Activated CD4-positive, alpha-beta T cell treated with anti-CD3 and anti-CD28 coated beads for 1 hour (primary cell): ENCODE measurements around the gene CITED2.

ENCODE experiments used
- DNase-seq: peaks from one replicate; pipeline ENCODE4 v3.0.0-alpha.2; 2020

Gene CITED2

GRCh38 chr6:139381216-139381865, 6.9 kb upstream of the CITED2 start:
- DNase-seq = no peak

GRCh38 chr6:139380611-139381010, 6.2 kb upstream of the CITED2 start:
- no peak for DNase-seq

- no peak for DNase-seq
These were observed 5.7 kb upstream of the CITED2 start for GRCh38 chr6:139380168-139380567.

DNA sequence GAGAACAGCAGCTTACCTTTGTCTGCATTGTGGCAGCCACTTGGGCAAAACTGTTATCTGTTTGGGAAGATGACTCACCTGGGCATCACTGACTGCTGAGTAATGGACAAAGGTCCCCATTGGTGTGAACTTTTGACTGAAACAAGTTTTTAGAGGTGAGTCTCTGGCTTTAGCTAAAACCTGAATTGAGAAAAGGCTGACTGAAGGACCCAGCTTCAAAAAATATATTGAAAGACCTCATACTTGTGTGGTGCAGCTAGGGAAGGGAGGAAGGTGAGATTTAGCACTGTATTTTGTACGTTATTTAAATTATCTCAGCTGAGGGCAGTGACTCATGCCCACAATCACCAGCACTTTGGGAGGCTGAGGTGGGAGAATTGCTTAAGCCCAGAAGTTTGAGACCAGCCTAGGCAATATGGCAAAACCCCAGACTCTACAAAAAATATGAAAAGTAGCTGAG, 4.5 kb upstream of the CITED2 start:
- DNase-seq = no peak

- no peak for DNase-seq
These were observed 3.8 kb upstream of the CITED2 start for GRCh38 chr6:139378226-139378625.

- no peak for DNase-seq
These were observed 2.3 kb upstream of the CITED2 start for GRCh38 chr6:139376604-139377218.

DNA sequence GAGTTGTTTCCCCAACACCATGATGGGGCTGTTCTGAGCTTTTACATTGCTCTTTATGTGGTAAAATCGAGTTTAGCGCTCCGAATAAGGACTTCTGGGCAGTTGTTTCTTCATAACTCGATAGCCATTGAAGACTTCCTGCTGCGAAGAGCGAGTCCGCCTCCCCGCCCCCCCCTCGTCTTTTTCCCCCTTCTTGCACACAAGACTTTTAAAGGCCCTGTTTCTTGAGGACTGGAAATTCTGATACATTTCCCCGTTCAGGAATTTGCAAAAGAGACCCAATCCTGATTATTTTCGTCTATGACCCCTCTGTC, 1.5 kb upstream of the CITED2 start:
- no peak for DNase-seq

- peak; percentile 68 for DNase-seq
These were observed 973 bp upstream of the CITED2 start for GRCh38 chr6:139375226-139376016.

- DNase-seq = no peak
These were observed 506 bp downstream of the CITED2 start for GRCh38 chr6:139373928-139374356.

GRCh38 chr6:139373154-139373927, 1.1 kb downstream of the CITED2 start:
- peak; percentile 64 for DNase-seq

GRCh38 chr6:139372326-139373153, 1.9 kb downstream of the CITED2 start:
- DNase-seq = no peak

GRCh38 chr6:139371421-139372203, 2.8 kb downstream of the CITED2 start:
- DNase-seq = no peak

DNA sequence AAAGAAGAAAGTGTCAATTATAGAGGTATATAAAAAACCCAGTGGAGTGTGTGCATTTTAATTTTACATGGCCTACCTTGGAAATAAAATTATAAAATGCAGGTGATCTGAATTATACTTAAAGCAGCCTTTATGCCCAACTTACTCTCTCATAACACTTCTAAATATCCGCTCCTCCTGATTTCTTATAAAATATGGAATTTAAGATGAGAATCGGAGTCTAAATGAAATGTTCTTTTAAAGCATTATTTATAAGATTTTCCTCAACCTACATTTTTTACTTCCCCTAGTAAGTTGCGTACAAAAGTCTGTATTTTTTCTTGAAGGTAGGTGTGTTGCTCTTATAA, 3.5 kb downstream of the CITED2 start:
- no peak for DNase-seq

- DNase-seq = no peak
These were observed 4.0 kb downstream of the CITED2 start for GRCh38 chr6:139370283-139370998.

- no peak for DNase-seq
These were observed 4.7 kb downstream of the CITED2 start for GRCh38 chr6:139369568-139370282.

DNA sequence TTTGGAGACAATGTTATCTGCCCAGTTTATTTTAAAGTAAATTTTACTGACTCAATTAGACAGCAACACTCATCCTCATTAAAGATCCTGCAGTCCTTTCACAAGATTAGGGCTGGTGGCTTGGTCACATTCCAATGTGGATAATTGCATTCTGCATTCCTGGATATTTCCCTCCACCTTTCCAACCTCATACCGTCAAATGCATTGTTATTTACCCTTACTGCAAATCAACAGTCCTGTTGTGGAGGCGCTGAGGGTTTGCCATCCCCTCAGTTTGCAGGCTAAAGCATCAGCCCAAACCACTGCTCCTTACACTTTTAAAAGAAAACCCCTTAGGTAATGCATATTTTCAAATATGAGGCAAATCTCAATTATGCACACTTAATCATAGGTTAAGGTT, 5.4 kb downstream of the CITED2 start:
- no peak for DNase-seq

GRCh38 chr6:139368661-139369060, 5.8 kb downstream of the CITED2 start:
- DNase-seq = no peak

- DNase-seq = no peak
These were observed 6.6 kb downstream of the CITED2 start for GRCh38 chr6:139367810-139368351.

GRCh38 chr6:139364982-139365379, 9.5 kb downstream of the CITED2 start:
- no peak for DNase-seq
